ENCODE results near the gene ACOT8.

DNA sequence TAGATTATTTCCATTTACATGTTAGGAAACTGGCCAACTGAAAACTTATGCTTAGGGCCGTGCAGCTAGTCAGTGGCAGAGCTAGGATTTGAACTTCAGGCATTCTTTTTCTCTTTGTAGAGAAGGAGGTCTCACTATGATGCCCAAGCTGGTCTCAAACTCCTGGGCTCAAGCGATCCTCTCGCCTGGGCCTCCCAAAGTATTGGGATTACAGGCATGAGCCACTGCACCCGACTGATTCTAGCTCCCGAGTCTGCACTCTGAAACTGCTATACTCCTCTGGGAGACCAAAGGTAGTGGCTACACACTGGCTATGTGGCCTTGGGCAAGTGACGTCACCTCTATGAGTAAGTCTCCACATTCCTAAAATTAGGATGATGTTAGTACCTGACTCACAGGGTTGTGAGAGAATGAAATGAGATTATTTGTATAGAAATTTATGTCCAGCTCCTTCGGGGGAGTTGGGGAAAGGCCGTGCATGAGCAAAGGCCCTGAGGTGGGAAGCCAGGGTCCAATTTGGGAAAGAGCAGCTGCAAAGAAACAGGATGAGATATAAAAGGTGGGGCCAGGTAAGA is 48.4 kb upstream of the ACOT8 start:
- TF ChIP-seq POLR2AphosphoS5 (IDR thresholded peaks at IDR 0.05), result no peak
- no peak for TF ChIP-seq EP300 (IDR thresholded peaks at IDR 0.05; ENCODE audit: low read depth)
- TF ChIP-seq CTCF (IDR thresholded peaks at IDR 0.05), result no peak
- no peak for TF ChIP-seq POLR2A (IDR thresholded peaks at IDR 0.05)
